ENCODE measurements around the gene GPT2. TPM values are rescaled to one million over a fixed set of nuclear protein-coding genes. Genes with fewer than 3 reads are reported as not detected.

GPT2 gene
- total RNA-seq, 1 donor from 2014 or later = 47.8 TPM

- no peak for TF ChIP-seq CTCF (conservative IDR thresholded peaks at IDR 0.05)
- H3K36me3 Mint-ChIP-seq = peaks cover 13% of the 10 kb centered on the region
- no peaks in the 10 kb centered on the region for H3K27me3 Mint-ChIP-seq
- peaks cover 17% of the 10 kb centered on the region for H3K4me1 Mint-ChIP-seq (ENCODE audit: unreplicated experiment)
- H3K9me3 Mint-ChIP-seq = no peaks in the 10 kb centered on the region
- no peak for DNase-seq (ENCODE audit: extremely low spot score, unreplicated experiment)
- peak overlapping the region; percentile 95 for H3K27ac Mint-ChIP-seq
- peak overlapping the region; percentile 93 for H3K4me3 Mint-ChIP-seq
Measured at GRCh38 chr16:46973996-46974324, 89.8 kb downstream of the GPT2 start.

GRCh38 chr16:46974352-46974751, 90.2 kb downstream of the GPT2 start:
- Mint-ChIP-seq H3K27ac (peak overlapping the region; percentile 95), H3K4me1 (ENCODE audit: unreplicated experiment) (peaks cover 17% of the 10 kb centered on the region), H3K36me3 (peaks cover 12% of the 10 kb centered on the region), H3K4me3 (peak overlapping the region; percentile 93), H3K9me3 (no peaks in the 10 kb centered on the region), H3K27me3 (no peaks in the 10 kb centered on the region)
- TF ChIP-seq CTCF (conservative IDR thresholded peaks at IDR 0.05) = peak; percentile 46
- DNase-seq (ENCODE audit: extremely low spot score, unreplicated experiment) = no peak

- no peak overlapping the region for H3K27ac Mint-ChIP-seq
- no peak for DNase-seq (ENCODE audit: extremely low spot score, unreplicated experiment)
- H3K9me3 Mint-ChIP-seq = no peaks in the 10 kb centered on the region
- H3K4me3 Mint-ChIP-seq = no peak overlapping the region
- H3K27me3 Mint-ChIP-seq = no peaks in the 10 kb centered on the region
- peaks cover 10% of the 10 kb centered on the region for H3K36me3 Mint-ChIP-seq
- no peak for TF ChIP-seq CTCF (conservative IDR thresholded peaks at IDR 0.05)
- peaks cover 17% of the 10 kb centered on the region for H3K4me1 Mint-ChIP-seq (ENCODE audit: unreplicated experiment)
Measured at GRCh38 chr16:46975165-46975564, 91.0 kb downstream of the GPT2 start.

- Mint-ChIP-seq H3K36me3 (peaks cover 8% of the 10 kb centered on the region), H3K9me3 (no peaks in the 10 kb centered on the region), H3K4me1 (ENCODE audit: unreplicated experiment) (peaks cover 15% of the 10 kb centered on the region), H3K27ac (peak overlapping the region; percentile 47), H3K4me3 (peak overlapping the region; percentile 24), H3K27me3 (no peaks in the 10 kb centered on the region)
- TF ChIP-seq CTCF (conservative IDR thresholded peaks at IDR 0.05) = no peak
- DNase-seq (ENCODE audit: extremely low spot score, unreplicated experiment) = no peak
Measured at GRCh38 chr16:46975908-46976470, 91.8 kb downstream of the GPT2 start.

GRCh38 chr16:46976550-46976949, 92.4 kb downstream of the GPT2 start:
- H3K4me3 Mint-ChIP-seq = no peak overlapping the region
- peaks cover 4% of the 10 kb centered on the region for H3K36me3 Mint-ChIP-seq
- no peaks in the 10 kb centered on the region for H3K27me3 Mint-ChIP-seq
- no peaks in the 10 kb centered on the region for H3K9me3 Mint-ChIP-seq
- H3K4me1 Mint-ChIP-seq (ENCODE audit: unreplicated experiment) = peaks cover 10% of the 10 kb centered on the region
- no peak for TF ChIP-seq CTCF (conservative IDR thresholded peaks at IDR 0.05)
- H3K27ac Mint-ChIP-seq = peak overlapping the region; percentile 77
- DNase-seq (ENCODE audit: extremely low spot score, unreplicated experiment) = no peak

Other genes starting within 250 kb of the GPT2 start
- gene VPS35, start 195.2 kb upstream of the GPT2 start, total RNA-seq (ENCODE audit: low replicate concordance) = 125 and 150 TPM in 2 replicates
- 20.7 and 48.8 TPM in 2 replicates for gene ORC6, start 194.7 kb upstream of the GPT2 start, total RNA-seq (ENCODE audit: low replicate concordance)
- 0.12 and 0.82 TPM in 2 replicates for gene MYLK3, start 136.0 kb upstream of the GPT2 start, total RNA-seq (ENCODE audit: low replicate concordance)
- 11.5 and 14.3 TPM in 2 replicates for gene C16orf87, start 53.2 kb upstream of the GPT2 start, total RNA-seq (ENCODE audit: low replicate concordance)
- 63.4 and 73.5 TPM in 2 replicates for gene DNAJA2, start 89.3 kb downstream of the GPT2 start, total RNA-seq (ENCODE audit: low replicate concordance)

All from type B pancreatic cell (in vitro differentiated cells).